ENCODE results near the gene RGS18. TPM values are rescaled to one million over a fixed set of nuclear protein-coding genes. Genes with fewer than 3 reads are reported as not detected.

The RGS18 gene
- total and polyA plus RNA-seq, 9 of the 15 experiments (the other 6 are each of a cell fraction or from before 2014, with no cell fraction given): 0.03 to 0.11 (median 0.05) TPM; not detected in 5

GRCh38 chr1:192224846-192225245 lies 66.6 kb downstream of the RGS18 start (continued):
- TF ChIP-seq GTF3C2 (IDR thresholded peaks at IDR 0.05; ENCODE audit: borderline replicate concordance, extremely low read depth, insufficient read length) (no peak), SMAD1 (IDR thresholded peaks at IDR 0.05; ENCODE audit: low read depth, low read length, partially characterized antibody) (no peak), ZNF395 (CRISPR knock-in tag; IDR thresholded peaks at IDR 0.05) (no peak), SMC3 (conservative IDR thresholded peaks at IDR 0.05; ENCODE audit: insufficient read depth, low read depth, low read length) (no peak), SRSF7 (optimal IDR thresholded peaks at IDR 0.05; ENCODE audit: low read depth, low read length) (no peak), HDAC1 (IDR thresholded peaks at IDR 0.05) (no peak), CC2D1A (IDR thresholded peaks at IDR 0.05) (no peak), ZNF764 (CRISPR knock-in tag; IDR thresholded peaks at IDR 0.05; ENCODE audit: low read depth) (no peak), NELFE (IDR thresholded peaks at IDR 0.05; ENCODE audit: insufficient read depth, insufficient read length) (no peak), MAFG (tag; conservative IDR thresholded peaks at IDR 0.05) (no peak), ZBTB34 (CRISPR knock-in tag; IDR thresholded peaks at IDR 0.05) (no peak)
